Measurements from ENCODE around the gene EGFL7. TPM values are rescaled to one million over a fixed set of nuclear protein-coding genes. Genes with fewer than 3 reads are reported as not detected.

EGFL7 gene
- total RNA-seq, 1 donor = 3.3 TPM

GRCh38 chr9:136658849-136659535 is 3.7 kb upstream of the EGFL7 start:
- Histone ChIP-seq H4K20me1 (ENCODE audit: insufficient read depth, low read length) (no peaks in the 10 kb centered on the region), H3K9me3 (ENCODE audit: low read depth, low read length) (no peaks in the 10 kb centered on the region), H3K4me3 (ENCODE audit: insufficient read depth, low read length) (no peak overlapping the region), H3K27ac (ENCODE audit: low read depth, low read length) (no peak overlapping the region), H2AFZ (ENCODE audit: low read length) (no peak overlapping the region), H3K36me3 (ENCODE audit: insufficient read depth, low read length) (no peaks in the 10 kb centered on the region), H3K4me1 (ENCODE audit: insufficient read depth, low read length) (no peaks in the 10 kb centered on the region), H3K4me2 (ENCODE audit: insufficient read depth, low read length) (no peak overlapping the region), H3K27me3 (ENCODE audit: insufficient read depth, low read length) (peaks cover 4% of the 10 kb centered on the region), H3K79me2 (ENCODE audit: insufficient read depth, low read length) (no peaks in the 10 kb centered on the region)
- TF ChIP-seq CTCF (IDR thresholded peaks at IDR 0.05; ENCODE audit: extremely low read depth, low read depth, low read length) = no peak
- no peak for DNase-seq (ENCODE audit: insufficient read length, low spot score, missing footprints)

- H4K20me1 ChIP-seq (ENCODE audit: insufficient read depth, low read length) = no peaks in the 10 kb centered on the region
- H3K27me3 ChIP-seq (ENCODE audit: insufficient read depth, low read length) = peaks cover 9% of the 10 kb centered on the region
- H3K79me2 ChIP-seq (ENCODE audit: insufficient read depth, low read length) = no peaks in the 10 kb centered on the region
- no peak overlapping the region for H3K4me2 ChIP-seq (ENCODE audit: insufficient read depth, low read length)
- H3K4me1 ChIP-seq (ENCODE audit: insufficient read depth, low read length) = peaks cover under 1% of the 10 kb centered on the region
- no peak for DNase-seq (ENCODE audit: insufficient read length, low spot score, missing footprints)
- H3K4me3 ChIP-seq (ENCODE audit: insufficient read depth, low read length) = no peak overlapping the region
- no peak overlapping the region for H3K27ac ChIP-seq (ENCODE audit: low read depth, low read length)
- no peaks in the 10 kb centered on the region for H3K9me3 ChIP-seq (ENCODE audit: low read depth, low read length)
- TF ChIP-seq CTCF (IDR thresholded peaks at IDR 0.05; ENCODE audit: extremely low read depth, low read depth, low read length) = no peak
- H2AFZ ChIP-seq (ENCODE audit: low read length) = no peak overlapping the region
- H3K36me3 ChIP-seq (ENCODE audit: insufficient read depth, low read length) = no peaks in the 10 kb centered on the region
Measured at GRCh38 chr9:136659861-136660784, 2.6 kb upstream of the EGFL7 start.

- no peak for TF ChIP-seq CTCF (IDR thresholded peaks at IDR 0.05; ENCODE audit: extremely low read depth, low read depth, low read length)
- H3K9me3 ChIP-seq (ENCODE audit: low read depth, low read length) = no peaks in the 10 kb centered on the region
- H3K4me1 ChIP-seq (ENCODE audit: insufficient read depth, low read length) = peaks cover 3% of the 10 kb centered on the region
- no peak overlapping the region for H2AFZ ChIP-seq (ENCODE audit: low read length)
- H4K20me1 ChIP-seq (ENCODE audit: insufficient read depth, low read length) = no peaks in the 10 kb centered on the region
- H3K36me3 ChIP-seq (ENCODE audit: insufficient read depth, low read length) = no peaks in the 10 kb centered on the region
- H3K79me2 ChIP-seq (ENCODE audit: insufficient read depth, low read length) = no peaks in the 10 kb centered on the region
- no peak overlapping the region for H3K27ac ChIP-seq (ENCODE audit: low read depth, low read length)
- H3K4me2 ChIP-seq (ENCODE audit: insufficient read depth, low read length) = no peak overlapping the region
- DNase-seq (ENCODE audit: insufficient read length, low spot score, missing footprints) = no peak
- H3K4me3 ChIP-seq (ENCODE audit: insufficient read depth, low read length) = no peak overlapping the region
- H3K27me3 ChIP-seq (ENCODE audit: insufficient read depth, low read length) = peaks cover 9% of the 10 kb centered on the region
Measured at GRCh38 chr9:136660971-136661550, 1.7 kb upstream of the EGFL7 start.
